ENCODE results near the gene CTNNA3. TPM values are rescaled to one million over a fixed set of nuclear protein-coding genes. Genes with fewer than 3 reads are reported as not detected.

The CTNNA3 gene
- total and polyA plus RNA-seq, 2 of the 4 experiments (the other 2 are of a cell fraction), result 0.19 to 0.90 TPM

GRCh38 chr10:66336791-66337190, 1359.2 kb downstream of the CTNNA3 start:
- H3K9me1 ChIP-seq (ENCODE audit: insufficient read depth, low read length), result no peaks in the 10 kb centered on the region
- no peak for ATAC-seq (ENCODE audit: low read depth)
- intact Hi-C loops (cut with micrococcal nuclease) (no loop called here), dilution Hi-C loops (cut with HindIII; ENCODE audit: low sequenced_read_pairs, unreplicated experiment) (no loop called here), in situ Hi-C loops (cut with MboI; ENCODE audit: low sequenced_read_pairs) (no loop called here)
- H3K4ac ChIP-seq (ENCODE audit: low read depth, low read length), result no peak overlapping the region
- H3K23ac ChIP-seq (ENCODE audit: low read depth, low read length), result no peak overlapping the region
- no peaks in the 10 kb centered on the region for H3K79me1 ChIP-seq (ENCODE audit: low read depth in 1 of 2, low read length in 2 of 2)
- H2AK9ac ChIP-seq (replicated peaks; ENCODE audit: low read depth, low read length, poor library complexity), result no peak overlapping the region
- no peak overlapping the region for H4K91ac ChIP-seq (ENCODE audit: insufficient read depth, low read depth, low read length)
- no peak for DNase-seq
- no peaks in the 10 kb centered on the region for H3K9me3 ChIP-seq (ENCODE audit: control insufficient read depth, insufficient read depth, low read length)
- H3K14ac ChIP-seq (replicated peaks; ENCODE audit: low read depth, low read length), result no peak overlapping the region
- H3K27ac ChIP-seq (ENCODE audit: insufficient read depth, low read length), result no peak overlapping the region
- no peaks in the 10 kb centered on the region for H3K4me1 ChIP-seq (ENCODE audit: control insufficient read depth, insufficient read depth, low read length)
- no peak overlapping the region for H2AFZ ChIP-seq (replicated peaks; ENCODE audit: low read length, poor library complexity)
- H4K5ac ChIP-seq (ENCODE audit: low read depth, low read length), result no peak overlapping the region
- POLR2A ChIA-PET (ENCODE audit: unreplicated experiment), result no interaction called here
- no peak overlapping the region for H3K18ac ChIP-seq (ENCODE audit: low read depth, low read length)
- no peak overlapping the region for H4K8ac ChIP-seq (ENCODE audit: low read depth in 2 of 2, low read length in 2 of 2)
- CTCF ChIA-PET, result no interaction called here
- no peaks in the 10 kb centered on the region for H3K27me3 ChIP-seq (ENCODE audit: control insufficient read depth, insufficient read depth, low read length)
- H3K9ac ChIP-seq (ENCODE audit: low read depth, low read length), result no peak overlapping the region
- no peak overlapping the region for H2BK20ac ChIP-seq (ENCODE audit: low read depth, low read length)
- no peak overlapping the region for H2AK5ac ChIP-seq (ENCODE audit: low read depth, low read length)
- no peak overlapping the region for H3K4me3 ChIP-seq (ENCODE audit: insufficient read depth, low read depth, low read length)
- no TSS peak for BruUV-seq (replicated peaks)
- H2BK120ac ChIP-seq (ENCODE audit: low read depth, low read length), result no peak overlapping the region
- H3K36me3 ChIP-seq (ENCODE audit: control insufficient read depth, insufficient read depth, low read length), result no peaks in the 10 kb centered on the region
- H2BK5ac ChIP-seq (ENCODE audit: low read depth, low read length, poor library complexity, severe bottlenecking), result no peak overlapping the region
- H3K56ac ChIP-seq (ENCODE audit: extremely low read depth, insufficient read depth, low read length), result no peak overlapping the region
- H2BK15ac ChIP-seq (ENCODE audit: low read depth, low read length), result no peak overlapping the region
- no peaks in the 10 kb centered on the region for H4K20me1 ChIP-seq (ENCODE audit: insufficient read depth, low read length)
- no peak overlapping the region for H3K4me2 ChIP-seq (ENCODE audit: low read depth, low read length)
- no peak for TF ChIP-seq ELK1 (IDR thresholded peaks at IDR 0.05; ENCODE audit: borderline replicate concordance, low read depth, low read length)
- TF ChIP-seq MAZ (IDR thresholded peaks at IDR 0.05; ENCODE audit: borderline replicate concordance, low read depth, low read length), result no peak
- no peak for TF ChIP-seq RAD21 (IDR thresholded peaks at IDR 0.05; ENCODE audit: low read length)
- no peak for TF ChIP-seq NFE2L2 (IDR thresholded peaks at IDR 0.05; ENCODE audit: low read depth, low read length)
- no peak for TF ChIP-seq USF2 (IDR thresholded peaks at IDR 0.05; ENCODE audit: low read depth, low read length)
- no peak for TF ChIP-seq CEBPB (IDR thresholded peaks at IDR 0.05; ENCODE audit: low read depth, low read length)
- no peak for TF ChIP-seq MAFK (IDR thresholded peaks at IDR 0.05; ENCODE audit: low read depth, low read length)
- TF ChIP-seq CTCF (conservative IDR thresholded peaks at IDR 0.05; ENCODE audit: low read depth, low read length), result no peak
- no peak for TF ChIP-seq RCOR1 (IDR thresholded peaks at IDR 0.05; ENCODE audit: insufficient replicate concordance, low read length)
- TF ChIP-seq FOS (IDR thresholded peaks at IDR 0.05; ENCODE audit: low read depth, low read length), result no peak
- TF ChIP-seq CHD1 (IDR thresholded peaks at IDR 0.05; ENCODE audit: low read depth, low read length), result no peak
- no peak for TF ChIP-seq MXI1 (IDR thresholded peaks at IDR 0.05; ENCODE audit: borderline replicate concordance, low read depth, low read length)
